ENCODE data around the gene MEPCE. TPM values are rescaled to one million over a fixed set of nuclear protein-coding genes. Genes with fewer than 3 reads are reported as not detected.

MEPCE gene
- total and polyA plus RNA-seq, 2 of the 8 experiments (the other 6 are each of a cell fraction or from before 2014, with no cell fraction given): 22.8 to 48.8 TPM

GRCh38 chr7:100481466-100481865, 51.8 kb downstream of the MEPCE start:
- no peak overlapping the region for H3K4me2 ChIP-seq (ENCODE audit: insufficient read depth in 1 of 2, low read depth in 2 of 2, low read length in 2 of 2)
- no peak overlapping the region for H3K4ac ChIP-seq (replicated peaks; ENCODE audit: insufficient read length, low read depth, low read length)
- H3K18ac ChIP-seq (ENCODE audit: extremely low read depth, low read length): no peak overlapping the region
- H2BK20ac ChIP-seq (ENCODE audit: low read length): no peak overlapping the region
- H3K23me2 ChIP-seq (ENCODE audit: low read depth, low read length): peaks cover 11% of the 10 kb centered on the region; the same call in 1 of the 2 replicates
- H2BK120ac ChIP-seq (replicated peaks; ENCODE audit: low read depth, low read length): no peak overlapping the region
- no peak overlapping the region for H2AFZ ChIP-seq (ENCODE audit: low read length)
- no peak overlapping the region for H2AK5ac ChIP-seq (ENCODE audit: low read depth, low read length)
- H3K36me3 ChIP-seq (ENCODE audit: control insufficient read depth in 2 of 4, insufficient read depth in 4 of 4, low read length in 3 of 4): no peaks in the 10 kb centered on the region; a peak in 1 of 8 replicates
- POLR2A ChIA-PET (ENCODE audit: partially characterized antibody): no interaction called here
- H3K9me3 ChIP-seq (ENCODE audit: insufficient read depth in 2 of 2, low read depth in 1 of 2, low read length in 1 of 2): no peaks in the 10 kb centered on the region
- no peak for FAIRE-seq
- H3K4me1 ChIP-seq (replicated peaks in 1 of 4; ENCODE audit: control insufficient read depth in 3 of 4, insufficient read depth in 4 of 4, low read length in 3 of 4): peaks cover 0 to 11% (median 5%) of the 10 kb centered on the region in 4 experiments; a peak in 5 of 7 replicates
- no peak overlapping the region for H3K56ac ChIP-seq (replicated peaks; ENCODE audit: insufficient read length, low read depth, low read length)
- CTCF ChIA-PET (ENCODE audit: partially characterized antibody): interaction anchor here (0.6 to 11.3 kb wide), 9 partner anchors 8 to 296 kb away, joined by 3 to 152 read pairs (median 7); partner anchors contain the start of gene SPACDR
- H4K5ac ChIP-seq (ENCODE audit: insufficient read length, low read depth, low read length): no peak overlapping the region
- H3K4me3 ChIP-seq (ENCODE audit: extremely low read depth in 1 of 4, insufficient read depth in 2 of 4, low read depth in 3 of 4, low read length in 4 of 4): no peak overlapping the region
- no peak overlapping the region for H3K23ac ChIP-seq (ENCODE audit: insufficient read length)
- no peaks in the 10 kb centered on the region for H4K20me1 ChIP-seq (replicated peaks in 1 of 2; ENCODE audit: control insufficient read depth in 1 of 2, insufficient read depth in 2 of 2, low read length in 2 of 2)
- DNase-seq (ENCODE audit: low read depth in 1 of 2, low spot score in 2 of 2): no peak
- H3K9ac ChIP-seq (replicated peaks in 1 of 4; ENCODE audit: extremely low read depth in 1 of 4, low read depth in 3 of 4, low read length in 3 of 4): no peak overlapping the region
- no peak overlapping the region for H4K91ac ChIP-seq (replicated peaks; ENCODE audit: insufficient read length, low read length)
- WGBS, 2 experiments (ENCODE audit: extremely low coverage in 1 of 2, insufficient coverage in 1 of 2, insufficient read length in 1 of 2, insufficient replicate concordance in 2 of 2, low coverage in 1 of 2, low lambda C conversion rate in 2 of 2, missing lambda C conversion rate in 1 of 2): 74% methylated on average over 1 of the region's 1 CpG; no CpG with 5 or more reads in 1 of the 2 experiments
- no peaks in the 10 kb centered on the region; a peak in 1 of 4 replicates for H3K79me2 ChIP-seq (ENCODE audit: control insufficient read depth in 1 of 2, insufficient read depth in 2 of 2, low read length in 2 of 2)
- no peak overlapping the region for H3K14ac ChIP-seq (ENCODE audit: insufficient read length)
- no peak overlapping the region for H2BK5ac ChIP-seq (ENCODE audit: low read depth, low read length)
- no peaks in the 10 kb centered on the region for H3K27me3 ChIP-seq (replicated peaks in 1 of 4; ENCODE audit: control insufficient read depth in 3 of 4, extremely low read depth in 1 of 4, insufficient read depth in 3 of 4, low read length in 3 of 4)
- no peaks in the 10 kb centered on the region; the same call in 1 of the 2 replicates for H3K79me1 ChIP-seq (ENCODE audit: low read depth, low read length)
- no peak overlapping the region for H2BK12ac ChIP-seq (ENCODE audit: low read depth, low read length)
- no peak overlapping the region for H2BK15ac ChIP-seq (ENCODE audit: low read length)
- no peak overlapping the region for H4K8ac ChIP-seq (ENCODE audit: extremely low read depth, insufficient read depth, low read length)
- H3K27ac ChIP-seq (ENCODE audit: low read depth, low read length): no peak overlapping the region
- TF ChIP-seq CTCF (IDR thresholded peaks at IDR 0.05; ENCODE audit: control extremely low read depth in 1 of 3, insufficient read depth in 1 of 3, low read depth in 1 of 3, low read length in 3 of 3) (no peak), TCF12 (IDR thresholded peaks at IDR 0.05; ENCODE audit: low read depth, low read length) (no peak), KDM1A (IDR thresholded peaks at IDR 0.05; ENCODE audit: borderline replicate concordance, low read length) (no peak), POU5F1 (IDR thresholded peaks at IDR 0.05; ENCODE audit: low read depth, low read length) (no peak), CHD1 (IDR thresholded peaks at IDR 0.05; ENCODE audit: low read depth, low read length) (no peak), ZNF274 (IDR thresholded peaks at IDR 0.05; ENCODE audit: borderline replicate concordance, extremely low read depth, low read length) (no peak), GTF2F1 (IDR thresholded peaks at IDR 0.05; ENCODE audit: borderline replicate concordance, low read depth, low read length) (no peak), USF2 (IDR thresholded peaks at IDR 0.05; ENCODE audit: low read length) (no peak)

Data from H1 (cell line).